ENCODE measurements around the gene PLA2G2C.
A peak's percentile ranks its signal among the peaks of the same experiment; 100 is the strongest.
"Not testable (repeated sequence)": the region's sequence is repeated elsewhere in the genome, so short reads cannot be mapped to it uniquely, and the experiment has no call there.

Gene PLA2G2C, protein sequence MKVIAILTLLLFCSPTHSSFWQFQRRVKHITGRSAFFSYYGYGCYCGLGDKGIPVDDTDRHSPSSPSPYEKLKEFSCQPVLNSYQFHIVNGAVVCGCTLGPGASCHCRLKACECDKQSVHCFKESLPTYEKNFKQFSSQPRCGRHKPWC

DNA sequence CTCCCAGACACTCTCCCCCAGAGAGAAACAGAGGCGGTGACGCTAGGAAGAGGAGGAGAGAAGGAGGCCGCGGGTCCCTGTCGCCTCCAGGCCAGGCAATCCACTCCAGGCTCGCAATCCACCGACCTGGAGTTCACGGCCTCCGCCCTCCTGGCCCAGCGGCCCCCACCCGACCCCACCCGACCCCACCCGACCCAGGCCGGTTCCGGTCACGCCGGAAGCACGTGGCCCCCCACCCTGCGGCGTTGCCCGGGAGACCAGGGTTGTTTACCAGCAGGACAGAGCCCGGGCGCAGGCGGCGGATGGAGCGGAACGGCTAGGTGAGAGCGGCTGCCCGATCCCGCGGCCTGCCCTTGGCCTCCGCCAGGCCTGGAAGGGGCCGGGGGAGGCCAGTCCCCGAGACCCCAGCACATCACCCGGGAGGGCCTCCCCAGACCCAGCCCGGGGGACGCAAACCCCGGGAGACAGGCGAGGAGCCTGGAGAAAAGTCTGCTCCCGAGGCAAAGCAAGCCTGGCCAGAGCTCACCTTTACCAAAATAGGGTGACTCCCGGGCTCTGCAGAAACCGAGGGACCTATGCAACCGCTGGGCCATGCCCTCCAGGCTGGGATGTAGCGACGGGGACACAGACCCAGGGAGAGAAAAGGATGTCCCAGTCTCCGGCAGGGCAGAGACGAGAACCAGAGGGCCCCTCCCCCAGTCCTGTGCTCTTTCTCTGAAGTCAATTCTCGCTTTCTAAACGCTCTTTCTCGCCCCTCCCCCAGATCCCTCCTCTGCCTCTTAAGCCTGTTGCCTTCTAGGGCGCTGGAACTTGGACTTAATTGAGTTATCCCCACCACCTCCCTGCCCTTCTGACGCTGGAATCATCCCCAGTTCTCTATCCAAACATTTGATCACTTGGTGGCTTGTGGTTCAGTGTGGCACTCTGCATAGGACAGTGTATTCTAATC is at the start of gene PLA2G2C, which contains the start of gene UBXN10:
TSS of gene PLA2G2C (minus strand) at position 685 of the 949 bp plus-strand sequence. CDS start 9,155 bp downstream, outside the sequence.
TSS of gene UBXN10 (plus strand) at position 263 of the 949 bp plus-strand sequence. CDS start 4,466 bp downstream, outside the sequence.
- peak; percentile 78 for DNase-seq (ENCODE audit: low spot score)

DNA sequence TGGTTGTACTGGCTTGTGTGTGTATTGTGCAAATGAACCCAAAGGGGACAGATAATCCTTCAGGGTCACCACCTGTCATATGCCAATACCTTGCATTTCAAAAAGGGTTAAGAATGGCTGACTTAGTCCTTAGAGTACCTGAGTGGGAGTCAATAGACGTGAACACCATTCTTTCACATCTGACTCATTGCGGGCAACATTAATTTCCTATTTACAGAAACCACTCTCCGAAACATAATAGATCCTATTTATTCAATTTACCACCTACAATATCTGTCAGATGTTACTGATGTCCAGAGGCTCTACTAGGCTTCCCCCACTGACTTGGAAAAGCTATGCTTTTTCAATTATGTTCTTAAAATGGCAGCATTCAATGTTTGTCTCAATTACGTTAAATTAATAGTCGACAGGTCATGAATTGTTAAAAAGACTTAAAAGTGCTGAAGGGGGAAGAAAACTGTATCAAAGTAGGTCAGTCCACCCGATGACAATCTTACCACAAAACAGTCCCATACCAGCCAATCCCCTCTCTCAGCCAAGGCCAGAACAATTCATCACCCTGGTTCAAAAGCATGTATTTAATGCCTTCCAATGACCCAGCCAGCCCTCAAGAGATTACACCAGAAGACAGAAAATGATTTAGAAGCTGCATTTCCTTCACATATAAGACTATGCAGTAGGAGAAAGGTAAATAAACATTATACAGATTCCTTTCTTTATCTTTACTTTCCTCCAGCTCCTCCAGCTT is 48.6 kb upstream of the PLA2G2C start:
- no peak for DNase-seq (ENCODE audit: low spot score)

DNA sequence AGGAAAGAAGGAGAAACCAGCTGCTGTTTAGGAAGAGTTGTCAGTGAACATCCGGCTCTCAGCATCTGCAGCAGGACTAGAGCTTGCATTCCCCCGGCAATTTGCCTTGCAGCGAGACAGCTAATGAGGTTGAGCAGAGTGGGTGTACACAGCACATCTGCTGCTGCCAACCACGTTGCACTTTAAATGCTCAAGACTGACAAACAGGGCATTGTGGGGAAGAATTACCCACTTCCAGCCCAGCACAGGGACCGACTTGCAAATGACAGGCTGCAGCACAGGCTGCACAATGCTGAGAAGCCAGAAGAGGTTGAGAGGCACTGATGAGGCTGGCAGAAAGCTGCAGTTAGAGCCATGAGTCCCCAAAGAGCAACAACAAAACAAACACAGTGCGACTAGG is 47.5 kb upstream of the PLA2G2C start:
- no peak for DNase-seq (ENCODE audit: low spot score)

DNA sequence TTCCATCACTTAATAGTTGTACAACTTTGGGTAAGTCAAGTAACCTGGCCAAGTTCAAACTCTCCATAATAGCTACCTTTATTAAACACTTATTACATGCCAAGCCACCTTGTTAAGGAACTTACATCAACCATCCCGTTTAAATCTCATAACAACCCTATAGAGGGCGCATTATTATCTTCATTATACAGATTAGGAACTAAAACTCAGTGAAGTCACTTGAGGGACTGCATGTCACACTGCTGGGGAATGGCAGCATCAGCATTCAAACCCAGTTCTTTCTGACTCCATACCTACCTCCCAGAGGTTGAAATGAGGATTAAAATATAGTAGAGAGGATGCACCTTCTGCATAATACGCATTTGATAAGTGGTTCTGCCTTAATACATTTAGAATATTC is 47.1 kb upstream of the PLA2G2C start:
- no peak for DNase-seq (ENCODE audit: low spot score)

DNA sequence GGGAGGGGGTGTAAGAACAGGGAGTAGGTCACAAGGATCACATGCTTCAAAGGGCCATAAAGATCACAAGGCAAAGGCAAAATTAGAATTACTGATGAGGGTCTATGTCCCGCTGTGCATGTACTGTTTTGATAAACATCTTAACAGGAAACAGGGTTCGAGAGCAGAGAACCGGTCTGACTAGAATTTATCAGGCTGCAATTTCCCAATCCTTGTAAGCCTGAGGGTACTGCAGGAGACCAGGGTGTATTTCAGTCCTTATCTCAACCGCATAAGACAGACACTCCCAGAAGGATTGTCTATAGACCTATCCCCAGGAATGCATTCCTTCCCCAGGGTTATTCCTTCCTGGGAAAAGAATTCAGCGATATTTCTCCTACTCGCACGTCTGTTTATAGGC is 46.2 kb upstream of the PLA2G2C start:
- not testable (repeated sequence) for DNase-seq (ENCODE audit: low spot score)

DNA sequence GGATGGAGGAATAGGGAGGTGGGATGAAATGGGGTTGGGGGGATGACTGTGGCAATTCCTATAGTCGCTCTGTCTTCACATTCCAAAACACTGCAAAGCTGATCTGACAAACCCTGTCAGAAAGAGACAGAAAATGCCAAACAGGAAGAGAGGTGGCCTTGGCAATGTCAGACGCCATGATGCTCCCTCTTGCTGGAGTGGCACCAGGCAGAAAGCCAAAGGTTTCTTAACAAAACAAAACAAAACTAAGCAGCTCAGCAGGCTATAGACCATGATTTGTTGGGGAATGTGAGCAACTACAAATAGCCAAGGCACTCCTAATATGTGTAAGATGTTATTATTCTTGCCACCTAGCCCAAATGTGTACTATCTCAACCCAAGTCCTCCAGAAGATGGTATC is 42.9 kb upstream of the PLA2G2C start:
- no peak for DNase-seq (ENCODE audit: low spot score)

DNA sequence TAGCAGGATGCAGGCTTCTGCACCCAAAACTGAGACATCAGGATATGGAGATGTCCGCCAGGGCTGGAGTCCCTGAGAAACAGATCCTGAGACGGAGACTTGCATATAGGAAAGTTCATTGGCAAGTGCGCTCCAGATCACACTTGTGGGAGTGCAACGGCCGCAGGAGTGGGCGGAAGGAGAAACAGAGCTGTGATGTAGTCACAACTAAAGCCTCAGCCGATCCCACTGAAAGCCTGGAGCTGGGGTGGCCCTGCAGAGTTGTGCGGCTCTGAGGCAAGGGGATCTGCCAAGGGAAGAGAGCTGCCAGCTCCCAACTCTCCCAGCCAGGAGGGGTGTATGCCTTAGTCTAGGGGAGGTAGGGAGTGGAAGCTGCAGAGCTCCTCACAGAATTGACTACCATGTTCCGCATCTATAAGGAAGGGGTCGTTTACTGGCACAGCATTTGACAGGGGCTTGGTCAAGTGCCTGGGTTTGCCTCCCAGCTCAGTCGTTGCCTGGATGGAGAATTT is 42.1 kb upstream of the PLA2G2C start:
- no peak for DNase-seq (ENCODE audit: low spot score)

DNA sequence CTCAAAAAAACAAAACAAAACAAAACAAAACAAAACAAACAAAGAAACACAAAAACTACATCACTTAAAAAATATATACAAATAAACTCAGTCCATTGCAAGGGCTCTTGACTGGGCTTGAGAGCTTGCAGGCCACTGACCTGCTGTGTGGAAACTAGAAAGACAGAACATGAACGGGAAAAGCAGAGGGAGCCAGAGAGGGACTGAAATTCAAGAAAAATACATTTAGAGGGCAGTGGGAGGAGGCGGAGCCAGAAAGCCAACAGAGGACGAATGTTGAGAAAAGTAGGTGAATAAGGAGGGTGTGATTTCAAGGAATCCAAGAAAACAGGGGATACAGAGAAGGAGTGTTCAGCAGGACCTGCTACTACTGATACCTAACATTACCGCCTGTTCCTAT is 41.4 kb upstream of the PLA2G2C start:
- DNase-seq (ENCODE audit: low spot score) = no peak

DNA sequence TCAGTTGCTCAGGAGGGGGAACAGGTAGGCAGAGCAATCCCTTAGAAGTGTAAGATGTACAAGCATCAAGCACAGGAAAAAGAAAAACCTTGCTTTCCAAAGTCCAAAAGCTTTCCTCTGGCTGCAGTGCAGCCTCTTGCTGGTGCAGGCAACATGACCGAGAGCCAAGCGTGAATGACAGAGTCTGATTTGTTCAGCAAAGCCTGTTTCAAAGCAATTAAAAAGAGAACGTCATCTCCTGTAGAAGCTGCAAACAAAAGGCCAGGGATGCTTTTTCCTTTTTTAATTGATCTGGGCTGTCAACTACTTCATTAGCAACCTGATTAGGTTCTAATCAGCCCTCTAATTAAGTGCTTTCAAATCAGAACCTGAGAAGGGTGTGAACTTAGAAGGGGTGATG is 38.2 kb upstream of the PLA2G2C start:
- no peak for DNase-seq (ENCODE audit: low spot score)

DNA sequence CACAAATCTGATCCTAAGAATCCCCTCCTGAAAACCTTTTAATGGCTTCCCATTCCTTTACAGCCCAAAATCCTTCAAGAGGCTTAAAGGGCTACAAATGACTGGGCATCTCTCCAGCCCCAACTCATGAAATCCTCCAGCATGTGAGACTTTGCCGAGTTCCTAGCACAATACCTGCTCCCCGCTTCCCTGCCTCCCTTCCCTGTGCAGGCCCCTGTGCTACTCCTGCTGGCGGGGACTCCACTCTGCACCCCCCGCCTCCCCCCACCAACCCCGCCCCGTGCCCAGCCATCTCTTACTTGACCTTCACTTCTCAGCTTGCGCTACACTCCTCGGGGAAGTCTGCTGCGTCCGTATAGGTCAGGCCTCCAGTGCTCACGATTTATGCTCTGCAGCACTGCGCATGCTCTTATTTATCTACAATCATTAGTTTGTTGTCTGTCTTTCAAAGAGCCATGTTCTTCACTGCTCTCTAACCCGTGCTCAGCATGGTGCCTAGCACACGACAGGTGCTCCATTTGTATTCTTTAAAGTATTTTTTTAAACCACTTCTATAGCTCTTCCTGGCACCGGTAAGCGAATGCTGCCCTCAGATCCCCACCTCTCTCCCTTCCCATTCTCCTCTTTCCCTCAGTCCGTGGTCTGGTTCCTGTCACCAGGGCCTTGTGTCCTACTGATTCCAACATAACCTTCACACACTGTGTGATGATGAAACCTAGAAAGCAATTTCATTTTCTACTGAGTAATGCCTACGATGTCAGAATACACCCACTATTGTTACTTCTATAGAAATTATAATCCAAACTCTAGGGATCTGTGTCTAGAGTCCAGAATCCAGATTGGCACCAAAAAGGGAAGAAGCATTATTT is 37.5 kb upstream of the PLA2G2C start:
- no peak for DNase-seq (ENCODE audit: low spot score)

DNA sequence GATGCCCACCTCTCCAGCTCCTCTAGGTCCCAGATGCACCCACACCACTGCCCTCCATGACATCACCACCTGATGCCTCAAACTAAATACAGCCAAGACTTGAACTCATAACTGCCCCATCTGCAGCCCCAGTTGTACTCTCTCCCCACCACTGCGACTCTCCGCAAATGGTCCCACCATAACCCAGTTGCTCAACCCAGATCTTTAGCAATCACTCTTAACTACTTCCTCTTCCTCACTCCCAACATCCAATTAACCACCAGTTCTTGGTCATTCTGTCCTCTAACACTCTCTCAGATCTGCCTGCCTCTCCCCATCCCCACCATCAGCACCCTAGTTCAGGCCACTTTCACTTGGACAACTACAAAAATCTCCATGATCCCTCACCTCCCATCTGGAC is 36.8 kb upstream of the PLA2G2C start:
- no peak for DNase-seq (ENCODE audit: low spot score)

DNA sequence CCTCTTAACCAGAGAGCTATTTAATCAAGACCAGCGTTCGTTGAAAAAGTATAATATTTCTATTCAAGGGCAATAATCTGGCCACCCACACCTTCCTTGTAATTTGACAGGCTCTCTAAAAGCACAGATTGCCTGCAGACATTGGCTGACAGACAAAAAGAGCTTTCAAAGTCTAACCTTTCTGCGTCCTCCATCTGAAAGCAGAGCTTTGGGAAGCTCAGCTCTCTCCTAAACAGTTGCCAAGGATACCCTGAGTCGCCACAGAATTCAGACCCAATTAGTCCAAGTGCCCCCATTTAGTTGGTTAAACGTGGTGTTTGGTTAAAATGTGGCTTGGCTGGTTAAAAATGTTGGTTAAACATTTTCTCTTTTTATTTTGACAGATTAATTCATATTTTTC is 33.7 kb upstream of the PLA2G2C start:
- DNase-seq (ENCODE audit: low spot score) = no peak

DNA sequence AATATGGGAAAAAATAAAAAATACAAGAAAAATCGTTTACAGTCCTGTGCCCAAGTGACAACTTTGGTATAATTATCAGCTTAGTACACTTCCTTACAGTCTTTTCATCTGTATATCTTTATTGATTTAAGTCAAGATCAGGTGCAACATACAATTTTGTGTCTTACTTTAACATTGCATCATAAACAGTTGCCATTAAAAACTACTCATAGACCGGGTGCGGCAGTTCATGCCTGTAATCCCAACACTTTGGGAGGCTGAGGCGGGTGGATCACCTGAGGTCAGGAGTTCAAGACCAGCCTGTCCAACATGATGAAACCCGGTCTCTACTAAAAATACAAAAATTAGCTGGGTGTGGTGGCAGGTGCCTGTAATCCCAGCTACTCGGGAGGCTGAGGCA is 32.7 kb upstream of the PLA2G2C start:
- not testable (repeated sequence) for DNase-seq (ENCODE audit: low spot score)

DNA sequence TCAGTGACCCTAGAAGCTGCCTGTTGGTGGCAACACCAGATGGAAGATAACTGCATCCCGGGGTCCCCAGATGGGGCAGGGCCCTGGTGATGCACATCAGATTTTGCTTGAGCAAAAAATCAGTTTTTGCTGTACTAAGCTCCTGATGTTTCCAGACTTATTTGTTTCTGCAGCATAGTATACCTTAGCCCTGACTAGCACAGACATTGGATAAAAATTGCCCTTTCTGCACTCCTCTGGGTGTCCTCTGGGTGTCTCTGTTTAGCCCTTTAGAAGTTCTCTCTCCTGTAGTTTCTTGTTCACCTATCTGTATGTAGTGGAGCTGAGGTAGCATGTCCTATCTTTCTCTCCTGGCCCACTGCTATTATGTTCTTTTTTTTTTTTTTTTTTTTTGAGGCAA is 30.3 kb upstream of the PLA2G2C start:
- no peak for DNase-seq (ENCODE audit: low spot score)

DNA sequence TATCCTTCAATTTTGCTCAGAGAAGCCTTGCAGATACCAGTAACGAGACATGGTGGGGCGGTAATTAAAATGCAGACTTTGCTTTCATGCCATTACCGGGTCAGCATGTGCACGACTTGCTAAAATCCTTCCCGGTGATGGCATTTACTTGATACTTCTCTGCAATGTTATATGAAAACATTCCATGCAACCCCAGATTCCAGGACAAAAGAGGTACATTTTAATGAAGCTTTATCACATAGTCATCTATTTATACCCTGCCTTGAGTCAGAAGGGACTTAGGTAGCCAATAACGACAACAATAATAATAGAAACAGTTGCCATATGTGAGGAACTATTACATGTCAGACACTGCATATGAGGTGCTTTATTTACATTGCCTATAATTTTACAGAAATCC is 29.4 kb upstream of the PLA2G2C start:
- no peak for DNase-seq (ENCODE audit: low spot score)

DNA sequence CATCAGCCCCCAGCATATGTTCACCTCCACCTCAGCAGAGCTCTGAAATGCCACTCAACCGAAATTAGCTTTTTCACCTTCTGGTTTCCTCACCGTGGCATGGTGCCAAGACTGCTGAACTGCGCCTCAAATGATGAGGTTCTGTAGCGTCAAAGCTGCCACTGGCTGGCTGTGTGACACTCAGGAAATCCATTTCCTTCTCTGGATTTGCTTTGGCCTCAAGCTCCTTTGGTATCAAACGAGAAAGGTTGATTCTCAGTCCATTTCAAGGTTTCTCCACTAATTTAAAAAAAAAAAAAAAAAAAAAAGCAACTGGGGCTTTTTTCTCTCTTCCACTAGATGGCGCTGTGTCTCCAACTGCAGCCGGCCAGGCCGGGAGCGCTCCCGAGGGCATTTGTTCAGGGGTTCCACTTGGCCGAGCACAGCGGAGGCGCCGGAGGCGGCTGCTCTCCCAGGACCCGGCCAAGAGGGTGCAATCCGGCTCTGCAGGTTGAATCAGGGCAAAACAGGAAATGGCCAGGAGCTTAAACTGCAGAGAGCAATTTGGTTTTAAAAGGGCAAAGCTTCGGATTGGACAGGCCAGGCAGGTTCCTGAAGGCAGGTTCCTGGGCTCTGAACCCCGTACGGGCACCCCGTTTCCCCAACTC is 26.5 kb upstream of the PLA2G2C start:
- peak; percentile 90 for DNase-seq (ENCODE audit: low spot score)

DNA sequence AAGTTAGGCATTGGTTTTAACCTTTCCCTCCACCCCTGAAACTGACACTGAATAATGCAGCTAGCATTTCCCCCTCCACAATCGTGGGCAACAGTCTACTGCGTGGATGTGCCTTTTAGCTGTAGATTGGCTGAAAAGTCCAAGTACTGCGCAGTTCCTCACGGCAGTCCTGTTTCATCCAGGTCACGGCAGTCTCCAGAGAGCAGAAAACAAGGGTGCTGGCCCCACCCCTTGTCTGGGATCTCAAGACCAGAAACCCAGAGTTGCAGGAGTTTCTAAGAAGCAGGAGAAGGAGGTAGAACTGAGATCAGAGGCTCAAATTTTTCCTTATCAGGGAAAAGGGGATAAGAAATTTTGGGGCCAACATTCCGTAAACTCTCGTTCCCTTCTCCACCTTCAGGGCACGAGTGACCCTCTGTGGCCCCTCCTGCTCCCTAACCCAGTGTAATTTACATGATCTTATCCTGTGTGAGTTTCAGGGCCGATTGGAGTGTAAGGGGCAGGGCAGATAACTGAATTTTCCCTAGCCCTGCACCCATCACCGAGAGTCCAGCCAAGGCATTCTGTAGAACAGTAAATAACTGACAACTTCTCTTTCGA is 25.9 kb upstream of the PLA2G2C start:
- no peak for DNase-seq (ENCODE audit: low spot score)

DNA sequence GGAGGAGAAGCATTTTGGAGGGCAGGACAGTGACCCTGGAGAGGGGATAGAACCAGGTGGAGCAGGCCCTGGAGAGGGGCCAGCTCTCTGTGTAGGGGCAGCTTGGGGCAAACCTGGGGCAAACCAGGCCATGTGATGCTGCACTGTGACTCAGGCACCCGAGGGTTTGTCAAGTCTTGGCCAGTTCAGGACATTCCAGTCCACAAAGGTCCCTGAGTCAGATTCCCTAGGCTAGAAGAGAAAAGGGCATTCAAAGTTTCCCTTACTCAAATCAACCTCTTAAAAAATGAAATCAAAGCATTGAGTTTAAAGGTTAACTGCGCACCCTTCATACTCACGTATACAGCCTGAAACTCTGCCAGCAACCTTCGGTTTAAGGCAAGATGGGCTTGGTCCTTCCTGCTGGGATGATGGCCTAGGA is 25.2 kb upstream of the PLA2G2C start:
- DNase-seq (ENCODE audit: low spot score) = no peak

DNA sequence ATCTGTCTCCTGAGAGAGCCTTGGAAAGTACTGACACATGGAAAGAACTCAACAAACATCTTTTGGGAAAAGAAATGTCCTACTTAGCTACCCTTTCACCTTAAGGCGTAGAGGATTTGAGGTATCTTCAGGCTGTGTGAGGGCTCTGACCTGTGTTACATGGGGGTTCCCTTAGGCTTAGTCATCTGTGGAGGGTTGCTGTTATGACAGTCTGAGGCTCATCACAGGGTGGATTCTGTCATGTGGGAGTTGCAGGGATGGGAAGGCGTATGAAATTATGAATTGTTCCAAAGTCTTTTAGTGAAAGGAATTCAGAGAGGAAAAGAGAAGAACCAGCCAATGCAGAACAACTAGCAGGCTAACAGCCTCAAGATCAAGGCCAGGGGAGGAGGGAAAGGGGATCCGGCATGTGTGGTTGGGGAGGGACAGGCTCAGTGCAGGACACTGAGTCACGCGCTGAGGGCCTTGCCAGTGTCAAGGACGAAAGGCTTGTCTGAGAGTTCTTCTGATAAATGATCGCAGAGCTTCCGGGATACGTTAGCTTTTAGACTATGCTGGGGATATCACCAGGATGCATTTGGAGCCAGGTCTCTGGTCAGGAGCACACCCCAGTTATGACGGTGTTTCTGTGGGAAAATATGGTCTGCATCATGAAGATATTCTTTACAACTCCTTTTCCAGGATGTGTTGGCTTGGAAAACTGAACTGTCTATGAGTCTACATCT is 24.6 kb upstream of the PLA2G2C start:
- no peak for DNase-seq (ENCODE audit: low spot score)

DNA sequence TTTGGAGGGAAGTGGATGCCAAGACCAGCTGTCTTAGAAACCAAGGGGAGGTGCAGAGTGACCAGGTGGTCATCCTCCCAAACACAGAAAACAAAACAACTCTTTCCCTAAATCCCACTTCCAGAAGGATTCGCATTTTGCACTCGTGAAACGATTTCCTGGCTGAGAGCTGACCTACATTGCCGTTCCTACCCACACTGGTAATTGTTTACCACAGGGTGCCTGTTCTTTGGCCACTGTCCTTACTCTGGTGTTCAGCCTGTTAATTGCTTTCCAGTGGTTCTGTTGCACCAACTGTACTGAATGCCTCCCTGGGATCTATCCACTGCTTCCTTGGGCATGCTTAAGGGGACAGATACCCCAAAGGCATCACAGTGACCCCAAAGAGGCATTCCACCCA is 23.2 kb upstream of the PLA2G2C start:
- no peak for DNase-seq (ENCODE audit: low spot score)

All from ecto neural progenitor cell (in vitro differentiated cells).